DND-41 (cell line): ENCODE measurements around the gene NANOG.
"Not testable (repeated sequence)": the region's sequence is repeated elsewhere in the genome, so short reads cannot be mapped to it uniquely, and the experiment has no call there.

Experiments used
- ATAC-seq: fragments of 200-7000 bp; cut with Tn5 transposase; 3 replicates; pipeline ENCODE4 v1.9.1; 2021; ENCODE audit warnings: low read depth; ENCODE audit not compliant: insufficient read depth
- DNase-seq: peaks from one replicate; pipeline ENCODE4 v3.0.0-alpha.2; 2020
- H2AFZ ChIP-seq: 2 replicates; pipeline ENCODE4 v1.6.0; 2012; ENCODE audit warnings: low read depth, low read length
- H3K27ac ChIP-seq: 2 replicates; pipeline ENCODE4 v1.5.1; 2012; ENCODE audit warnings: low read length, inconsistent platforms
- H3K27me3 ChIP-seq: fragments of 200-600 bp; sonication (generic); 2 replicates; pipeline ENCODE4 v1.6.0; 2012; ENCODE audit warnings: low read length, mild to moderate bottlenecking, inconsistent platforms; ENCODE audit not compliant: insufficient read depth, poor library complexity
- H3K36me3 ChIP-seq: 2 replicates; pipeline ENCODE4 v1.5.1; 2012; ENCODE audit warnings: low read length, inconsistent platforms; ENCODE audit not compliant: insufficient read depth
- H3K4me1 ChIP-seq: 2 replicates; pipeline ENCODE4 v1.5.1; 2012; ENCODE audit warnings: mild to moderate bottlenecking, low read length; ENCODE audit not compliant: insufficient read depth
- H3K4me2 ChIP-seq: 2 replicates; pipeline ENCODE4 v1.6.0; 2012; ENCODE audit warnings: mild to moderate bottlenecking, moderate library complexity, low read length, inconsistent platforms; ENCODE audit not compliant: insufficient read depth
- H3K4me3 ChIP-seq, 2 experiments: fragments of 200-600 bp in 1 of 2; shearing (Covaris generic) in 1 of 2; 2 replicates each; pipeline ENCODE4 v1.5.1; 2012 to 2016; ENCODE audit warnings: inconsistent platforms in 2 of 2, low read length in 2 of 2, mild to moderate bottlenecking in 2 of 2, low read depth in 1 of 2, moderate library complexity in 1 of 2
- H3K79me2 ChIP-seq: 2 replicates; pipeline ENCODE4 v1.6.0; 2012; ENCODE audit warnings: low read length, inconsistent platforms; ENCODE audit not compliant: insufficient read depth
- H3K9ac ChIP-seq: 2 replicates; pipeline ENCODE4 v1.6.0; 2012; ENCODE audit warnings: low read depth, mild to moderate bottlenecking, inconsistent platforms, low read length, moderate library complexity
- H3K9me3 ChIP-seq: 2 replicates; pipeline ENCODE4 v1.5.1; 2012; ENCODE audit warnings: low read length, moderate library complexity, mild to moderate bottlenecking, inconsistent platforms; ENCODE audit not compliant: insufficient read depth, severe bottlenecking
- H4K20me1 ChIP-seq: 2 replicates; pipeline ENCODE4 v1.6.0; 2012; ENCODE audit warnings: low read length; ENCODE audit not compliant: insufficient read depth
- EZH2 ChIP-seq: IDR thresholded peaks from 3 replicates; pipeline ENCODE4 v1.6.1; 2012; ENCODE audit warnings: borderline replicate concordance, low read depth, mild to moderate bottlenecking, moderate library complexity, low read length, inconsistent platforms; ENCODE audit not compliant: severe bottlenecking
- TF ChIP-seq, protein P1 (sequence below): IDR thresholded peaks from 2 replicates; pipeline ENCODE4 v1.5.1; 2012; ENCODE audit warnings: borderline replicate concordance, low read length, moderate library complexity, mild to moderate bottlenecking; ENCODE audit not compliant: poor library complexity, severe bottlenecking; ENCODE audit errors: extremely low read depth

The NANOG gene

DNA sequence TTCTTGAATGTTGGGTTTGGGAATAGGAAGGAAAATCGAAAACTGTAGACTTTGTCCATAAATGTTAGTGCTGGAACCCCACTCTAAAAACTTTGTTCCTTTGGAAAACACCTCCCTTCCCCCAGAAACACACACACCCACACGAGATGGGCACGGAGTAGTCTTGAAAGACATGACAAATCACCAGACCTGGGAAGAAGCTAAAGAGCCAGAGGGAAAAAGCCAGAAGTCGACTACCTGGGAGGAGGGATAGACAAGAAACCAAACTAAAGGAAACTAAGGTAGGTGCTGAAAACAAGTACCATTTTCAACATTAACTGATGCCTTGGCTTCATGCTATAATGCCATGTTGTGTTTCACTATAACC is 925 bp upstream of the NANOG start:
- no peaks in the 10 kb centered on the region for H3K9me3 ChIP-seq
- no peaks in the 10 kb centered on the region for H3K4me1 ChIP-seq
- H3K79me2 ChIP-seq, result no peaks in the 10 kb centered on the region
- TF ChIP-seq EZH2, result no peak
- TF ChIP-seq, protein P1, sequence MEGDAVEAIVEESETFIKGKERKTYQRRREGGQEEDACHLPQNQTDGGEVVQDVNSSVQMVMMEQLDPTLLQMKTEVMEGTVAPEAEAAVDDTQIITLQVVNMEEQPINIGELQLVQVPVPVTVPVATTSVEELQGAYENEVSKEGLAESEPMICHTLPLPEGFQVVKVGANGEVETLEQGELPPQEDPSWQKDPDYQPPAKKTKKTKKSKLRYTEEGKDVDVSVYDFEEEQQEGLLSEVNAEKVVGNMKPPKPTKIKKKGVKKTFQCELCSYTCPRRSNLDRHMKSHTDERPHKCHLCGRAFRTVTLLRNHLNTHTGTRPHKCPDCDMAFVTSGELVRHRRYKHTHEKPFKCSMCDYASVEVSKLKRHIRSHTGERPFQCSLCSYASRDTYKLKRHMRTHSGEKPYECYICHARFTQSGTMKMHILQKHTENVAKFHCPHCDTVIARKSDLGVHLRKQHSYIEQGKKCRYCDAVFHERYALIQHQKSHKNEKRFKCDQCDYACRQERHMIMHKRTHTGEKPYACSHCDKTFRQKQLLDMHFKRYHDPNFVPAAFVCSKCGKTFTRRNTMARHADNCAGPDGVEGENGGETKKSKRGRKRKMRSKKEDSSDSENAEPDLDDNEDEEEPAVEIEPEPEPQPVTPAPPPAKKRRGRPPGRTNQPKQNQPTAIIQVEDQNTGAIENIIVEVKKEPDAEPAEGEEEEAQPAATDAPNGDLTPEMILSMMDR, result no peak
- DNase-seq, result no peak
- no peak for ATAC-seq
- H3K36me3 ChIP-seq, result no peaks in the 10 kb centered on the region
- H3K4me2 ChIP-seq, result no peak overlapping the region
- H4K20me1 ChIP-seq, result no peaks in the 10 kb centered on the region
- no peak overlapping the region for H3K9ac ChIP-seq
- no peak overlapping the region for H3K27ac ChIP-seq
- H3K27me3 ChIP-seq, result no peaks in the 10 kb centered on the region
- H3K4me3 ChIP-seq, result no peak overlapping the region
- no peak overlapping the region for H2AFZ ChIP-seq

DNA sequence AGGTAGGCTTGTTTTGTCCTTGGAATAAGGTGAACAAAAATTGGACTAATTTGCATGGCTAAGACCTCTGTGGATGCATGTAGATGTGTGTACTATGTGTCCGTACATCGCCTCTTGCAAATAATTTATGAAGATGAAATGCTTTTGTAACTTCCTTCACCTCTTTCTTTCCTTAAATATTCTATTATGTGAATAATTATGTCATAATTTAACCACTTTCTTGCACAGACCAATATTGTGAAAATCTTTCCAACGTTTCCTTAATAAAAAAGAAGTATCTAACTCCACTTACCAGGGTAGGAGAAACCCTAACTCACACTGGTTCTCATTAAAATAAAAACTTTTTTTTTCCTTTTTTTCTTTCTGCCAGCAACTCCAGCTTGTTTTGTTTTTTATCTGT is 4.0 kb downstream of the NANOG start:
- DNase-seq (no peak), ATAC-seq (no peak)
- Histone ChIP-seq H2AFZ (no peak overlapping the region), H3K4me2 (no peak overlapping the region), H3K9ac (no peak overlapping the region), H3K27me3 (peaks cover 5% of the 10 kb centered on the region), H3K9me3 (no peaks in the 10 kb centered on the region), H3K4me1 (no peaks in the 10 kb centered on the region), H4K20me1 (no peaks in the 10 kb centered on the region), H3K36me3 (no peaks in the 10 kb centered on the region), H3K27ac (no peak overlapping the region), H3K79me2 (no peaks in the 10 kb centered on the region), H3K4me3 (no peak overlapping the region)
- no peak for TF ChIP-seq EZH2
- TF ChIP-seq, protein P1, result no peak

DNA sequence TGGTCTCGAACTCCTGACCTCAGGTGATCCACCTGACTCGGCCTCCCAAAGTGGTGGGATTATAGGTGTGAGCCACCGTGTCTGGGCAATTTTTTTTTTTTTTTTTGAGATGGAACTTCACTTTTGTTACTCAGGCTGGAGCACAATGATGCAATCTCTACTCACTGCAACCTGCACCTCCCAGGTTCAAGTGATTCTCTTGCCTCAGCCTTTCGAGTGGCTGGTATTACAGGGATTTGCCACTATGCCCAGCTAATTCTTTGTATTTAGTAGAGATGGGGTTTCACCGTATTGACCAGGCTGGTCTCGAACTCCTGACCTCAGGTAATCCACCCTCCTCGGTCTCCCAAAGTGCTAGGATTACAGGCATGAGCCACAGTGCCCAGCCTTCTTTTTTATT is 8.1 kb downstream of the NANOG start:
- not testable (repeated sequence) for H3K4me2 ChIP-seq

DNA sequence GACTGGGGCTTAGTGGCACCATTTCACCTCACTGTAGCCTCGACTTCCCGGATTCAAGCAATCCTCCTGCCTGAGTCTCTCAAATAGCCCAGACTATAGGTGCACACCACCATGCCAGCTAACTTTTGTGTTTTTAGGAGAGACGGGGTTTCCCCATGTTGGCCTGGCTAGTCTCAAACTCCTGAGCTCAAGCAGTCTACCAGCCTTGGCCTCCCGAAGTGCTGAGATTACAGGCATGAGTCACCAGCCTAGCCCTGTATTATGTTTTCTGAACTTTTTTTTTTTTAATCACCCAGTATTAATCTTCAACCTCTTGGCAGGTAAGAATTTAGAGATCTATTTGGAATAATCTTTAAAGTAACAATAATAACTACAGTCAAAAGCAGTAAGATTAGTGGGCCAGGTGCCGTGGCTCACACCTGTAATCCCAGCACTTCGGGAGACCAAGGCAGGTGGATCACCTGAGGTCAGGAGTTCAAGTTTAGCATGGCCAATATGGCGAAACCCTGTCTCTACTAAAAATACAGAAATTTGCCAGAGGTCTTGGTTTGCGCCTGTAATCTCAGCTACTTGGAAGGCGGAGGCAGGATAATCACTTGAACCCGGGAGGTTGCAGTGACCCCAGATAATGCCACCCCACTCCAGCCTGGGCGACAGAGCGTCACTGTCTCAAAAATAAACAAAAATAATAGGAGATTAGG is 8.6 kb downstream of the NANOG start:
- Histone ChIP-seq H3K79me2 (no peaks in the 10 kb centered on the region), H3K27me3 (peaks cover 6% of the 10 kb centered on the region), H3K4me2 (no peak overlapping the region), H3K4me1 (no peaks in the 10 kb centered on the region), H4K20me1 (no peaks in the 10 kb centered on the region), H2AFZ (no peak overlapping the region), H3K9ac (no peak overlapping the region), H3K9me3 (no peaks in the 10 kb centered on the region), H3K36me3 (no peaks in the 10 kb centered on the region), H3K27ac (no peak overlapping the region), H3K4me3 (no peak overlapping the region)
- TF ChIP-seq EZH2, result no peak
- TF ChIP-seq, protein P1, result no peak
- ATAC-seq, result no peak
- DNase-seq, result no peak

More for the DNA sequence above, 8.1 kb downstream of the NANOG start:
- not testable (repeated sequence) for H2AFZ ChIP-seq, H3K9me3 ChIP-seq, H4K20me1 ChIP-seq, H3K9ac ChIP-seq, H3K4me1 ChIP-seq, H3K27ac ChIP-seq, H3K79me2 ChIP-seq, H3K36me3 ChIP-seq, ATAC-seq, H3K27me3 ChIP-seq, H3K4me3 ChIP-seq, DNase-seq

DNA sequence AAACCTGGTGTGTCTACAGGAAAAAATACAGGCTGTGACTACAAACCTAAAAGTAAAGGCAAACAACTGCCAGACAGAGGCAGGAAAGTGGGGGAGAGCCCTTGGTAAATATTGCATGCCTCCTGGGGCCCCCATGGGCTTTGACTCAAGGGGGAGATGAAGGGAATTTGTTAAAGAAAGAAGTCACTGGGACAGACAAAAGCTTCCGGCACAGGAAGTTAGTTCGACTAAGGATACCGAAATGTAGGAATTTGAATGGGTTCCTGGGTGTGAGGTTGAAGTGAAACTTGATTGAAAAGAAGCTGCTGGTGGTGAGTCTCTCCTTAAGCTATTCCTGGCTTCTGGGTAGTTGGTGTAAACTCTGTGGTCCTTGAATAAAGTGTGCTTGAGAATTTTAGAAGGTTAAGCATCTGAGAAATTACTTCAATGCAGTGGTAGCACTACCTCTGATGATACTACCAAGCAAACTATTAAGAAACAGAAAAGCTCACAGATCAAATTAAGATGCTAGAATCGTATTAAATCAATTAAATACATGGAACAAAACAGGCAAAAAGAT is 9.6 kb downstream of the NANOG start:
- not testable (repeated sequence) for H3K79me2 ChIP-seq, H3K9me3 ChIP-seq, H3K4me2 ChIP-seq, H3K9ac ChIP-seq, DNase-seq, H2AFZ ChIP-seq, H3K27ac ChIP-seq, ATAC-seq, H3K36me3 ChIP-seq, H3K4me3 ChIP-seq, H4K20me1 ChIP-seq, H3K4me1 ChIP-seq, H3K27me3 ChIP-seq
